Activated T-helper 1 cell treated with Interleukin-2 at 50 U/mL for 16 hours (primary cell): ENCODE measurements around the gene ZNF628.
"Not testable (repeated sequence)": the region's sequence is repeated elsewhere in the genome, so short reads cannot be mapped to it uniquely, and the experiment has no call there.

Source experiments
- DNase-seq: peaks from one replicate; pipeline ENCODE4 v3.0.0-alpha.2; 2020; ENCODE audit warnings: low read depth

The ZNF628 gene

DNA sequence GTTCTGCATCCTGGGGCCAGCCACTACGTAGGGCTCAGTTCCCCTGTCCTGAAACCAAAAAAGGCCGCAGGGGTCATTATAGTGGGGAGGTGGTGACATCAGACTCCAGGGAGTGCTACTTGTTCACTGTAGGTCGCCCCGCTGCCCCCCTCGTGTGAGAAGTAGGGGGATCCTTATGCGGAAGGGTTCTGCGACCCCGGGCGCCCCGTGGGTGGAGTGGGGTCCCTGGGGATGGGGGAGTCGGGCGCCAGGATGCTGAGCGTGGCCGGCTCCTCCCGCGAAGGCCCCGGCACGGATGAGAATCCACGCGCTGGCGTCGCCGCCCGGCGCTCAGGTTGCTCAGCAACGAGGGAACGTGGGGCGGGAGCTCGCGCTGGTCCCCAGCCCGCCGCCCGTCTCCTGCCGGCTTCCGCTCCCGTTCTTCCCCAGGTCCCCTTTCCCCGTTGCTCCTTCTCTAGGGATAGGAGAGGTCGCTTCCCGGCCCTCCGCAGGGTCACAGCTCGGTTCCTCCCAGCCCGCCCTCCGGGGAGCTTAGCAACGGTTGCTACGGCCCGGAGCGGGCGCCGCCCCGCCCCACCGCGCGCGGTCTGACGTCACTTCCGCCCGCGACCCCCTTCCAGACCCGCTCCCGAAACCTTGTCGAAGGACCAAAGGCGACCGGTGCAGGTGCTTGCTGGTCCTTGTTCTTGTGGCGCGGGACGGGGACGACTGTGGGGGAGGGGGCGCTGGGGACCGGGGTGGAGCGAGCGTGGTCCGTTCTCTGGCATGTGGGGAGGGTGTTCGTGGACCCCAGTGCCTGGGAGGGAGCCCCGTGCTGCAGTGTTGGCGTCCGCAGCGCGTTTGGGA, 8.4 kb downstream of the ZNF628 start, which contains the start of gene NAT14:
NAT14 (plus strand) TSS at position 596 of the 846 bp plus-strand sequence. CDS start 521 bp downstream, outside the sequence.
- DNase-seq, result peak; percentile 38

- DNase-seq, result no peak
Observed at GRCh38 chr19:55485439-55486011, 9.1 kb downstream of the ZNF628 start.

DNA sequence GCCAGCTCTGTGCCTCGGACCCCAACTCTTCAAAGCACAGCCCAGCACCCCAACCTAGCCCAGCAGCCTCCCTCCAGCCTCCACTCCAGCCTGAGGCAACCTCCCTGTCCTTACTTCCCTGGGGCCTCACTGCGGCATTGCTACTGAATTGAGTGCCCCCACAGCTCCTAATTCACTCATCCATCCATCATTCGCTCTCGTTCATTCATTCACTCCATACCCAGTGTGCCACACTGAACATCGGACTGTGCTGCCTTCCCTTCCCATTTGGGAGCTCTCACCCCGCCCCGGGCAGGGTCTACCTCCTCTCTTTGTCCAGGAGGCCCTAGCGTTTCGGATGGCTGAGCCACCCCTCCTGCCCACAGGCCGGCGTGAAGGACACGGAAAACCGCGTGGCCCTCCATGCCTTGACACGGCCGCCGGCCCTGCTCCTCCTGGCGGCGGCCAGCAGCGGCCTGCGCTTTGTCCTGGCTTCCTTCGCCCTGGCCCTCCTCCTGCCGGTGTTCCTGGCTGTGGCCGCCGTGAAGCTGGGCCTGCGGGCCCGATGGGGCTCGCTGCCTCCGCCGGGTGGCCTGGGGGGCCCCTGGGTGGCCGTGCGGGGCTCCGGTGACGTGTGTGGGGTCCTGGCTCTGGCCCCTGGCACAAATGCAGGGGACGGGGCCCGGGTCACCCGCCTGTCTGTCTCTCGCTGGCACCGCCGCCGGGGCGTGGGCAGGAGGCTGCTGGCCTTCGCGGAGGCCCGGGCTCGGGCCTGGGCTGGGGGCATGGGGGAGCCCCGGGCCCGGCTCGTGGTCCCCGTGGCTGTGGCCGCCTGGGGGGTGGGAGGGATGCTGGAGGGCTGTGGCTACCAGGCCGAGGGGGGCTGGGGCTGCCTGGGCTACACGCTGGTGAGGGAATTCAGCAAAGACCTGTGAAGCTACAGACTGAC, 9.9 kb downstream of the ZNF628 start:
- DNase-seq, result no peak

- no peak for DNase-seq
Observed at GRCh38 chr19:55486971-55487923, 10.8 kb downstream of the ZNF628 start.

DNA sequence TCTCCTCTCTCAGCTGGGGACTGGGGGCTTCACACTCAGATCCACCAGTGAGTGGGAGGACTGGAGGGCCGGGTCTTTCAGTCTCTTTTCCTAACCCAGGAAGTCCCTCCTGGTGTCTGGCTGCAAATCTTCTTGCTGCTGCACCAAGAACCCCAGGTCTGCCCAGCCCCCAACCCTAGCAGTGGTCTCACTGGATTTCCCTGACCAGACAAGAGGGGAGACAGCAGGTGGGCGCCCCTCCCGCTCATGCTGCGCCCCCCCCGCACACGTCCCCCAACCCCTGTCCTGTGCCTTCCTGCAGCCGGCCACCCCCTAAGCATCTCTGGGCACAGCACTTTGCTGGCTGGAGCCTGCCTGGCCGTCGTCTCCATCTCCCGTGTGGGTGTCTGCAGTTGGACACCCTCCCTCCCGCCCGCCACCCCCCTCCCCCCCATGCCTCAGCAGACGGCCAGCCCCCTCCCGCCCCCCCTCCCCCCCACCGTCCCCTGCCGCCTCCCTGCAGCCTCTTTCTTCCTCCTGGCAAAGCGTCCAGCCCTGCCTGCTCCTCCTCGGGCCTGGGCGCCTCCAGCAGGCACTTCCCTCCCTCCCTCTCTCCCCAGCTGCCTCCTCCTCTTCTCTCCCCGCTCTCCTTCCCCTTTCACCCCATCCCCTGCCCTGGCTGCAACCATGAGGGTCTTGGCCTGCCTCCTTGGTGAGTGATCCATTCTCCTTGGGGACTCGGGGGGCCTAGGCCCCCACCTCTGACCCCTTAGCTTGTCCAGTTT, 11.7 kb downstream of the ZNF628 start, which contains the start of gene SSC5D:
SSC5D (plus strand) TSS at position 513 of the 764 bp plus-strand sequence; CDS start at position 667, 154 bp downstream.
- DNase-seq, result no peak

- no peak for DNase-seq
Observed at GRCh38 chr19:55488986-55489710, 12.7 kb downstream of the ZNF628 start.

DNA sequence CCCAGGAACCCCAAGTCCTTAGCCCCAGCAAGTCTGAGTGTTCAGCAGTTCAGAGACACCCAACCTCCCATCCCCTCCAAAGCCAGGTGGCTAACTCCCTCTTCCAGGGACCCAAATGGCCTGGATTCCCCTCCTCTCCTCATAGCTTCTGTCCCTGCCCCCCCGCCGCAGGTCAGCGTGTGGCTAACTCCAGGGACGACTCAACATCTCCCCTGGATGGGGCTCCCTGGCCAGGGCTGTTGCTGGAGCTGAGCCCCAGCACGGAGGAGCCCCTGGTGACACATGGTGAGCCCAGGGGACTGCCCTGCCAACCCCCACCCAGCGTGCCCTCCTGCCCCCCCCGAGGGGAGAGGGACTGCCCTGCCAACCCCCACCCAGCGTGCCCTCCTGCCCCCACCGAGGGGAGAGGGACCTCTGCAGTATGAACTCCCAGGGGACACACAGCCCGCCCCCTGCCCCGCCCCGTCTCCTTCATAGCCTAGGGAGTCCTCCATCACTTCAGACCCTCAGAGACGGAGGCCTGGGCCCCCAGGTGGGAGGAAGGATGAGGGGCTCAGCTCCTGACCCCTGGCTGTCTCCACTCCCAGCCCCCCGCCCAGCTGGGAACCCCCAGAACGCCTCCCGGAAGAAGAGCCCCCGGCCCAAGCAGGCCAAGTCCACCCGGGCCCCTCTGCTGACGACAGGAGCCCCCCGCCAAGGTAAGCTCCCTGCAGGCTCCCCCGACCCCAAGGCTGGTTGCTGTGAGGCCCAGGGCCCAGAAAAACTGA, 13.5 kb downstream of the ZNF628 start:
- no peak for DNase-seq

DNA sequence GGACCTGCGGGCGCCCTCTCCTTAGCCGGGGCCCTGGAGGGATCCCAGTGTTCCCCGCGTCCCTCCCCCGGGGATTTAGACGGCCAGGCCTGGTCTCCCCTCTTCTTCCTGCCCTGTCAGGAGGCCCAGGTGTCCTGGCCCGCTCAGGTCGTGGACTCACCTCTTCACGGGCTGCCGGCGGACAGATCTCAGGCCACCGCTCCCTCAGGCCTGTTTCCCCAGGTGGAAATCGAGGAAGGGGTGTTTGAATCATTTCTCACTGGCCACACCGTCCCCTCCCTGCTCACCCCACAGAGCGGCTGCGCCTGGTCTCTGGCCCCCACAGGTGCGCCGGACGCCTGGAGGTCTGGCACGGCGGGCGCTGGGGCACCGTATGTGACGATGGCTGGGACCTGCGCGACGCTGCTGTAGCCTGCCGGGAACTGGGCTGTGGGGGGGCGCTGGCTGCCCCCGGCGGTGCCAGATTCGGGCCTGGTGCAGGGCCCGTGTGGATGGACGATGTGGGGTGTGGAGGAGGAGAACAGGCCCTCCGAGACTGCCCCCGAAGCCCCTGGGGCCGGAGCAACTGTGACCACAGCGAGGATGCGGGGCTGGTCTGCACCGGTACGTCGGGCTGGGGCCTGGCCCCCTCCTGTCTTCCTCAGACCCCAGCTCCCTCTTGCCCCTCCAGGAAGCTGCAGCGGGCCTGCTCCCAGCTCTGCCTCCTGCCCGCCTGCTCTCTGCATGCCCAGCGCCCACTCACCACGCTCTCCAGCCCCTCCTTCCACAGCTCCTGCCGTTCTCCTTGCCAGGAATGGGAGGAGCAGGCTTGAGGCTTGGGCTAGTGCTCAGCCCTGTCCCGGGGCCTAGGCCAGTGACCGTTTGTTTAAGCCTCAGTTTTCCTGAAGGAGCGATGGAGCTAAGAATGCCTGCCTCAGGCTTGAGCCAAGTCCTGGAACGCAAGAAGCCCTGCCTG, 14.3 kb downstream of the ZNF628 start:
- DNase-seq, result no peak

- DNase-seq, result no peak
Observed at GRCh38 chr19:55491546-55492360, 15.3 kb downstream of the ZNF628 start.

DNA sequence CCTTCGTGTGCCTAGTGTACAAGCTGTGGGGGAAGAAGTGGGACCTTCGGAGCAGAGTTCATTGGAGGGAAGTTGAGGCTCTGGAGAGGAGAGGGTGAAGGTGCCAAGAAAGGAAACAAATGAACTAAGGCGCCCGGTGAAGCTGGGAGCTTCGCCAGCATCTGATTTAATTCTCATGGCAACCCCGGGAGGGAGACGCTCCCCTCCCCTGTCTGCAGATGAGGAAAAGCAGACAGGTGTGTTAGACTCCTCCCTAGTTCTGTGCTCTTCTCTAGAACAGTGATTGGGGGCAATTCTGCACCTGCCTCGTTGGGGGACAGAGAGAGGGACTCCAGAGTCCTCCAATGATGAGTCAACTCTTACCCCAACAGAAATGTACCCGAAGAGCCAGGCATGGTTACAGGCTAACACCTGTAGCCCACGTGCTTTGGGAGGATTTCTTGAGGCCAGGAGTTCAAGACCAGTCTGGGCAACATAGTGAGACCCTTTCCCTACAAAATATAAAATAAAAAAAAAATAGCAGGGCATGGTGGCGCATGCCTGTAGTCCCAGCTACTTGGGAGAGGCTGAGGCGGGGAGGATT, 16.0 kb downstream of the ZNF628 start:
- DNase-seq, result no peak

GRCh38 chr19:55493052-55493644, 16.7 kb downstream of the ZNF628 start:
- DNase-seq, result no peak

DNA sequence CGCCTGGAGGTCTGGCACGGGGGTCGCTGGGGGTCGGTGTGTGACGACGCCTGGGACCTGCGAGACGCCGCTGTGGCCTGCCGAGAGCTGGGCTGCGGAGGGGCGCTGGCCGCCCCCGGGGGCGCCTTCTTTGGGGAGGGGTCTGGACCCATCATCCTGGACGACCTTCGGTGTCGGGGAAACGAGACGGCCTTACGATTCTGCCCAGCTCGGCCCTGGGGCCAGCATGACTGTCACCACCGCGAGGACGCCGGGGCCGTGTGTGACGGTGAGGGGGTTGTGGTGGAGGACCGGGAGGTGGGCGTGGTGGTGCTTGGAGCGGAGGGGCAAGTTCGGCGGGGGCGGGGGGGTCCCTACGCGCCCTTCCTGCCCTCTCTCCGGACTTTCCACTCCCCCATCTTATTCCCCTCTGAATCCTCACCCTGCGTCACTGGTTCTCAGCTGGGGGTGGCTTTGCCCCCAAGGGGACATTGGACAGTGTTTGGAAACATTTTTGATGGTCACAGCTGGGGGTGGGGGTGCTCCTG, 17.3 kb downstream of the ZNF628 start:
- no peak for DNase-seq

DNA sequence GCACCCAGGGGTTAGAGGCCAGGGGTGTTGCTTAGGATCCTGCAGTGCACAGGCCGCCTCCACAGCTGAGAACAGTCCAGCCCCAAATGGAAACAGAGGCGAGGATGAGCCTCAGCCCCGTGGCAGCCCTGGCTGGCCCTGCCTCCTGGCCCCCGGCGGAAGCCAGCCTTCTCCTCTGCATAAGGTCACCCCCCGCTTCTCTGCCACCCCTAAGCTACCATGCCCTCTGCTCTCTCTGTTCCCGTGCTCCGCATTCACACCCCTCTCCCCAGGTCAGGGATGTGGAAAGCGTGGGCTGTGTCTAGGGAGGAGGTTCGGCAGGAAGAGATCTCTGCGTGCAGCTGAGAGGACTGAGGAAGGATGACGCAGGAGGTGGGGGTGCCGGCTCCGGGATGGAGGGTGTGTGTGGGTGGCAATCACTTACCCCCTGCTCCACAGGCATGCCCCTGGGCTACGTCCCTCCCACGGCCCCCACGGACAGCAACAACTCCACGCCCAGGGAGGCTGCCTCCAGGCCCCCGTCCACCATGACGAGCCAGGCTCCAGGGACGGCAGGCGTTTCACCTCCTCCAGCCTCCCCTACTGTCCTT, 17.9 kb downstream of the ZNF628 start:
- DNase-seq, result no peak

DNA sequence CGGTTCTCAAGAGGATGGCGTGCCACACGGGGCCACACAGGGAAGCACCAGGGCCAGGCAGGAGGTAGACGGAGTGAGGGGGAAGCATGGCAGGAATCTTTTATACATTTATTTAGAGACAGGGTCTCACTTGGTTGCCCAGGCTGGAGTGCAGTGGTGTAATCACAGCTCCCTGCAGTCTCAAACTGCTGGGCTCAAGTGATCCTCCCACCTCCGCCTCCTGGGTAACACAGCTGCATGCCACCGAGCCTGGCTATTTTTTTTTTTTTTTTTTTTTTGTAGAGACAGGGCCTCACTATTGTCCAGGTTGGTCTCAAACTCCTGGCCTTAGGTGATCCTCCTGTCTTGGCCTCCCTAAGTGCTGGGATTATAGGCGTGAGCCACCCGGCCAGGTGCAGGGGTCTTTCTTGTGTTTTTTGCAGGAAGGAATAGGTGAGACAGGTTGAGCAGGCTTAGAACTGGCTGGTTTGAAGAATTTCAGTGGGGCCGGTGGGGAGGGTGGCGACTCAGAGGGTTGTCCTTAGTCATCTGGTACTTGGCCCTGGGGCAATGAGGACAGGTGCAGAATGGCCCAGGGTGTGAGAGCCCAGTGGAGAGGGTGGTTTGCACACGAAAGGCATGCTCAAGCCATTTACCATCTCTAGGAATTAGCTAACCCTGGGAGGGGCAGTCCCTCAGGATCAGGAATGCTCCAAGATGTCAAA, 19.4 kb downstream of the ZNF628 start:
- no peak for DNase-seq

GRCh38 chr19:55496820-55497219, 20.4 kb downstream of the ZNF628 start:
- DNase-seq, result not testable (repeated sequence)
